HG03039 (cell line): ENCODE data around the gene MYOZ1.
"Not testable (repeated sequence)": the region's sequence is repeated elsewhere in the genome, so short reads cannot be mapped to it uniquely, and the experiment has no call there.

Experiments
- ATAC-seq: cut with Tn5 transposase; IDR thresholded peaks from one replicate; pipeline ENCODE4 v1.9.1; 2021; ENCODE audit warnings: mild to moderate bottlenecking, moderate library complexity; ENCODE audit not compliant: unreplicated experiment

The MYOZ1 gene

DNA sequence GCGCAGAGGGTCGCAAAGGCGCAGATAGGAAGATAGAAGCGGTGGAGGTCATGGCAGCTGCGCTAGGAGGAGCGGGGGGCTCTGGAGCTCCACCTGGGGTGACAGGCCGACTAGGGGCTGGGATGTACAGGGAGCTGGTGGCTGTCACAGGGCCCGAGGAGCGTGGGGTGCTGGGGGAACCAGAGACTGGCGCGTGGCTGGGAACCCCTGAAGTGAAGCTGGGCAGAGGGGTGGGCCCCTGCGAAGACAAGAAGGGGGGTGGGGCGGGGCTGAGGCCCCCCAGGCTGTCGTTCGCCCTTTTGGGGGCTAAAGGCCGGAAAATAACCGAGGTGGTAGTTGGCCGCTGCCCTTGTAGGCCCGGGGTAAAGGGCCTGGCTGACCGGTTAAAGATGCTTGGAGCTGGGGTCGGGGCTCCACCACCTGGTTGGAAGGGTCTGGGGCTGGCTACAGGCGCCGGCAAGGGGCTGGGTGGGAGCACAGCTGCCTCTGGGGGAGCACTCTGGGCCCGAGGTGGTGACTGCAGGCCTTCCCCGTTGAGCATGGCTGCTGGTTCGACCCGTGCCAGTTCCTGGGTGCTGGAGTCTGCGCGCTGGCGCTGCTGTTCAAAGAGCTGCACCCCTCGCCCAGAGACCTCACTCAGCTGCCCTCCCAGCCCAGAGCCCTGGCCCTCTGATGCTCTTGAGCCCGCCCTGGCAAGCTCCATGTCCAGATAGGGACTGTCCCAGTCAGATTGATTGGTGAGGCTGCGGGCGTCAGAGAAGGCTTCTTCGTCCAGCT is 6.8 kb upstream of the MYOZ1 start:
- ATAC-seq: no peak

DNA sequence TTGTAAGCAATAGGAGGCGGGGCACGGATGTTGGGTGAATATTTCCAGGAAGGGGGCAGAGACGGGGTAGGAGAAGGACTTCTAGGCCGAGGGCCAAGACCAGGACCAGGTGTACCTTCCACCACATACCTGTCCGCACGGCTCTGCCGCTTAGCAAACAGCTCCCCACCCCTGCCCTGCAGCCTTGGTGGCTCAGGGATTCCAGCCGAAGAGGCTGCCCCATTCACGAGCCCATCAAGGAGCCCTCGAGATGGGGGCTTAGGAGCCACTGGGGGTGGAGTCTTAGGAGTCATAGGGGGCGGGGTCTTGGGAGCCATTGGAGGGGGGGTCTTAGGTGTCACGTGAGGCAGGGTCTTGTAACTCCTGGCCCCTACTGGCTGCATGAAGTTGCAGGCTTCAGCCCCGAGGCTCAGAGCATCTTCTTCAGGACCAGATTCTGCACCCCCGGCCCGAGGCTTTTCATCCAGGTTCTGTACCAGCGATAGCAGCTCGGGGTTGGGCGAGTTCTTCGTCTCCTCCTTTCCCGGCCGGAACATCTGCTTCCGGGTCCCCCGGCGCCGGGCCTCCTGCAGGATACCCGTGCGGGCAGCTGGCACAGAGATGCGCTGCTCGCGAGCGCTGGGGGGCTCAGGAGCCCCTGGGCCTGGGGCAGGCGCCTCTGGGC is 6.1 kb upstream of the MYOZ1 start:
- no peak for ATAC-seq

DNA sequence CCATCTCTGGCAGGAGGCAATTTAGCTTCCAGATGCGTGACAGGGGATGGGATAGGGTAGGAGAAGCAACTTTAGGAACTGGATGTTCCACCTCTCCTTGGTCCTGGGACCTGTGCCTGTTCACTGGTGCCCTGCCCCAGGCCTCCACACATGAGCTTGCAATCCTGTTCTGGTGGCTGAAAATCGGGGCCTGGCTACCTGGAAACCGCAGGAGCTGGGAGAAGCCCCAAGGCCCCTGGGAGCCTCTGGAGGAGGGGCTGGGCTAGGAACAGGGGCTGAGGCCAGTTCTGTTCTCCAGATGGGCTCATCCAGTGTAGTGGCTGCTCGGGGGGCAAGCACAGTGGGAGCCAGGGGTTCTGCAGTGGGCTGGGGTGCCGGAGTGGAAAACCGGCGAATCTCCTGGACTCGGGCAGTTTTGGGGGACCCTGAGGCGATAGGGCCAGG is 5.3 kb upstream of the MYOZ1 start:
- ATAC-seq: no peak

DNA sequence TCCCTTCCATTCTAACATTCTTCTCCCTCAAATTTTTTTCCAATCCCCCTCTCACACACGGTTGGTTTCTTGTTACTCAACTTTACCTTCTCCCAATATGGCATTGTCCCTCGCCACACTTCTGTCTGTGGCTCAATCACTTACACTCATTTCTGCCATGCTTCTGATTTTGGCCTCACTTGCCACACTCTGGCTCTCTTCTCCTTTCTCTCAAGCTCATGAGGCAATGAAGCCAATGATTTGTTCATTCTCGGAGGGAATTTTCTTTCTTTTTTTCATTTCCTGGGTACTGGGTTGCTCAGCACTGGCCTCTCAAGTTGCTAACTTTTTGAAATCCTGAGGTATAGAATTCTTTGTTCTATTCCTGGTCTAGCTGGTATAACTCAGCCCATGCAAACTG is 4.0 kb upstream of the MYOZ1 start:
- no peak for ATAC-seq

DNA sequence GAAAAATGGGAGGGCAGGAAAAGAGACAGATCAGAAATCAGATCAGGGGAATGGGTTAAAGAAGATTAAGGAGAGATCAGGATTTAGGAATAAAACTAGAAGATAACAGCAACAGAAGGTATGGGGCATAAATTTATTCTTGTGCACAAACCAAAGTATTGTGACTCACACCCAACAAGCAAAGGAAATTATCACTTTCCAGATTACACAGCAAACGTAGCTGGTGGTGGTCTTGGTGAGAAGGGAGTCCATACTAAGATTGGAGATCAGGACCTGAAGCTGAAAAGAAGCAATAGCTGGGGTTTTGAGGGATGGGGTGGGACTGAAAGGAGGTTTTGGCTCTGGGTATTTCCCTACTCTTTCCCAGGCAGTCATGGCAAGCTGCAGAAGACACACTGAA is 3.5 kb upstream of the MYOZ1 start:
- ATAC-seq: no peak

DNA sequence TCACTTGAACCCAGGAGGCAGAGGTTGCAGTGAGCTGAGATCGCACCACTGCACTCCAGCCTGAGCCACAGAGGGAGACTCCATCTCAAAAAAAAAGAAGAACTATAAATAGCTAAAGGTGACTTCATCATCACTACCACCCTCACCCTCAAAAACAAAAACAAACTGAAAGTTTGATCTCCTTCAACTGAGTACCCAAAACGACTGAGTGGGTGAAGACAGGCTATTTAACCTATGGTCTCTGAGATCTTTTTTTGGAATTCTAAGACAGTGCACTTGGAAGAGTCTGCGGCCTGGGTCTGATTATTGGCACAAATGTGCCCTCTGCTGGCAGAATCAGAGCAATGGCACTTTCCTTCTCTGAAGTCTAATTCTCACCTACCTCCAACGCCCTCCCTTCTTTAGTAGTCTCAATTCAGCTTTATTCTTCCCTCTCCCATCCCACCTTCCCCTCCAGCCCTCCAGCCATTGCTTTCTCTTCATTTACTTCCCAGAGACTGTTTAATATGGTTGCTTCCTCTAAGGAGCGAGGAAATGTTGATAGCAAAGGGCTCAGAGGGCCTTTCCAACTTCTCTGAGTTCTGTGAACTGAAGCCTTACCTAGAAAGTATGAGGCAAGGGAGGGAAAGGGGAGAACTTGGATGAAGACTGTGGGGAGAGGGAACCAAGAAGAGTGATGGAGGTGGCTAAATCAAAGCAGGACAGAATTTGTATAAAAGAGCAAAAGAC is 2.9 kb upstream of the MYOZ1 start:
- no peak for ATAC-seq

DNA sequence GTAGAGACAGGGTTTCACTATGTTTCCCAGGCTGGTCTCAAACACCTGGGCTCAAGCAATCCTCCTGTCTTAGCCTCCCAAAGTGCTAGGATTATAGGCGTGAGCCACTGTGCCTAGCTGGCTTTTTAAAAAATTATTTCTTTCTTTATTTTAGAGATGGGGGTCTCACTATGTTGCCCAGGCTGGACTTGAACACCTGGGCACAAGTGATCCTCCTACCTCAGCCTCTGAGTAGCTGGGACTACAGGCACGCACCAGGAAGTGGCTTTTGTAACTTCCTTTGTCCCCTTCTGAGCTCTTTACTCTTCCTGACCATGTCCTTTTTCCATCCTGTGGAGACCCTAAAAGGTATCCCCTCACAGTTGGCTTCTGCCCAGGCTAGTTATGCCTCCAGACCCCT is 2.1 kb upstream of the MYOZ1 start:
- ATAC-seq: no peak

DNA sequence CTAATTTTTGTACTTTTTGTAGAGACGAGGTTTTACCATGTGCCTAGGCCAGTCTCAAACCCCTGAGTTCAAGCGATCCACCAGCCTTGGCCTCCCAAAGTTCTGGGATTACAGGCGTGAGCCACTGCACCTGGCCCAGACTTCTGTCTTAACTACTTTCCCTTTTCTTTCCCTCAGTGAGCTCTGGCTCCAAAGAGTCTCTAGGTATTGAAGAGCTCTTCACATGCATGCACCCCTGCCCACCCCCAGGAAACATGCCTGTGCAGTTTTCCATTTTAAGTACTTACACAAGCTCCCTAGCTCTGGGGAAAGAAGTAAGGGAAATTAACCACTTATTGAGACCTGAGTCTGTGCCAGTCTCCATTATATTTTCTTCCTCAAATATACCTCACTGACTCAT is 2.0 kb downstream of the MYOZ1 start:
- ATAC-seq: no peak

DNA sequence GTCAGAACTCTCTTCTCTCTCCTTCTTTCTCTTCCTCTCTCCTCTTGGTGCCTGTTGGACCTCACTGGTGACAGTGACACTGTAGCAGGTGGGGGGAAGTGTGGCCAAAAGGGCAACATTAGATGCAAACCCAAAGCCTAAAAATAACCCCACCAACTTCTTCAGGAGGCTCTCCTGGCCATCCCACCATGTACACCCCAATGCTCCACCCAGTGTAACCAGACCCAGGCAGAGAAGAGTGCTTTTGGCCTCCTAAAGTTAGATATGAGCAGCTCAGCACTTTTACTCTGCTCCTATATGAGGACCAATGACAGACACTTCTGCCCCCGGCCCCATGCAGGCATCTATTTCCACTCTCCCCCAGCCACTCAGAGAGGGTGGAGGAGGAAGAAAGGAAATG is 5.5 kb downstream of the MYOZ1 start:
- ATAC-seq: no peak

DNA sequence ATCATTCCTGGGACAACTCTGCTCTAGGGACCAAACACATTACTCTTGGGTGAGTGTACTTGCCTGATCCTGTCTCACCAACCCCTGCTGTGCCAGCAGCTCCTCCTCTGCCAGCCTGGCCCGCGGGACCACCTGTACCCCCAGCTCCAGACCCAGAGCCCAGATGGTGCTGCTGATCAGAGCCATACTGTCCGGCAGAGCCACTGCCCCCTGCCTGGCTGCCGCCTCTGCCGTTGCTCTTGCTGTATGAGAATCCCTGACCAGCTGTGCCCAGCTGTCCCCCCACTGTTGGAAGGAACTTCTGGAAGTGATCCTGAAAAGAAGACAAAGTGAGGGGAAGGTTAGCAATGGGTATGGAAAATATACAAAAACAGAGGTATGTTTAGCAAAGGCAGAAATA is 6.9 kb downstream of the MYOZ1 start:
- no peak for ATAC-seq

DNA sequence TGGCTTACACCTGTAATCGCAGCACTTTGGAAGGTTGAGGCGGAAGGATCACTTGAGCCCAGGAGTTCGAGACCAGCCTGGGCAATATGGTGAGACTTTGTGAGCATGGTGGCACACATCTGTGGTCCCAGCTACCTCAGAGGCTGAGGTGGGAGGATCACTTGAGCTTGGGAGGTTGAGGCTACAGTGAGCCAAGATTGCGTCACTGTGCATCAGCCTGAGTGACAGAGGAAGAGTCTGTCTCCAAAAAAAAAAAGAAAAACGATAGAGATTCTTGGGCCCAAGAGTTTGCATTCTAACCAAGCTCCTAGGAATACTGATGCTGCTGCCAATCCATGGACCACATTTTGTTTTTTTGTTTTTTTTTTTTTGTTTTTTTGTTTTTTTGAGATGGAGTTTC is 12.1 kb downstream of the MYOZ1 start:
- no peak for ATAC-seq

DNA sequence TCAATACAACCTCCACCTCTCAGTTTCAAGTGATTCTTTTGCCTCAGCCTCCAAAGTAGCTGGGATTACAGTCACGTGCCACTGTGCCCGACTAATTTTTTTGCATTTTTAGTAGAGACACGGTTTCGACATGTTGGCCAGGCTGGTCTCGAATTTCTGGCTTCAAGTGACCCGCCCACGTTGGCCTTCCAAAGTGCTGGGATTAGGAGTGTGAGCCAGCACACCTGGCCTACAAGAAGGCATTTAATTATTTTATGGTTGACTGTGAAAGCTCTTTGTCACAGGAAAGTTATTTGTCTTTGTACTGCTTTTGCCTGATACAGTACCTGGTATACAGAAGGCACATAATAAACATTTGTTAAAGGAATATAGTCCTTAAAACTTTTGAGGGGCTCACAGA is 12.9 kb downstream of the MYOZ1 start:
- ATAC-seq: no peak

DNA sequence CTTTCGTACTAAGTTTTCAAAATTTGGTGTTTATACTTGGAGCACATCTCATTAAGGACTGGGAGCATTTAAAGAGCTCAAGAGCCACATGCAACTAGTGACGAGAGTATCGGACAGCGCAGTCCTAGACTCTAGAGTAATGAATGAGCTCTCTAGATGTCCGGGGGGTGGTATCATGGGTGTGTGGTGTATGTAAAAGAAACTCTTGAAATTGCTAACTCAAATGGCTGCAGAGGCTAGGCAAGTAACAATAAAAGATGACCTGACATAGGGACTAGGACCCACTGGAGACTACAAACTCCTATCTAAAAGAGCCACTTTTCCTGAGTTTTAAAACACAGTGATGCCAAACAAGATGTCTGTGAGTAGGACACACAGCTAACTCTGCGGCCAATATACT is 14.0 kb downstream of the MYOZ1 start:
- ATAC-seq: no peak

DNA sequence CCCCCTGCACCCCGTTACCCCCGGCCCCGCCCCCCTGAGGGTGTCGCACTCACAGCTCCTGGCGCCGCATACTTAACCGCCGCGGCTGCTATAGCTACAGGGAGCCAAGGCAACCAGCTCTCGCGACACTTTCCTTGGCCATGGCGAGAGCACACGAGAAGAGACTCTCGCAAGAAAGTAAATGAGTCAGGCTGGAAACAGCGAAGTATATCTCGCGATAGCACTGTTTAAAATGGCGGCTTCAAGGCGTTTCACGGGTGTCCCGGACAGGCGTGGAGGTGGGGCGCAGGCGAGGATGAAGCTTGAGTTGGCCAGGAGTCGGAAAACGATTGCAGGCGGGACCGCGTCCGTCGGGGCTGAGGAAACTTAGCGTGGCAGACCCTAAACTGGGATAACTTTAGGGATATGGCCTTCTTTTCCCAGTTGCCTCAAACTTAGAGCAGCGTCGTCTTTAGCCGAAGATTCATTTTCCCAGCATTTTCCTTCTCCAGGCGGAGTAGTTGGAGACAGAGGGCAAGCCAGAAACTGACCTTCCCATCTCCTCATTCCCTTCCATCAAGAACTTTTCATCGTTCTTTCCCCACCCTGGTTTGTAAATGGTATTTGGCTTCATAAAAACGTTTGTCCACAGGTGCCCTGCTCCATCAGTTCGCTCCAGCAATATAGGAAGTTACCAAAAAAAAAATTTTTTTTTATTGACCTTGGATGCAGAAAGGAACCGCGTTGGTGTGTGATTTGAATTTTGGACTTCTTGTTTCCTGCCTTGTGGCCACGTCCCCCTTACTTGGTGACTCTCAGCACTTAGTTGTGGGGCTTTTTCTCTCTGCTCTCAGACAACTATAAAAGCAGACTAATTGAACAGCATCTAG is 15.2 kb downstream of the MYOZ1 start:
- ATAC-seq: peak; percentile 94

DNA sequence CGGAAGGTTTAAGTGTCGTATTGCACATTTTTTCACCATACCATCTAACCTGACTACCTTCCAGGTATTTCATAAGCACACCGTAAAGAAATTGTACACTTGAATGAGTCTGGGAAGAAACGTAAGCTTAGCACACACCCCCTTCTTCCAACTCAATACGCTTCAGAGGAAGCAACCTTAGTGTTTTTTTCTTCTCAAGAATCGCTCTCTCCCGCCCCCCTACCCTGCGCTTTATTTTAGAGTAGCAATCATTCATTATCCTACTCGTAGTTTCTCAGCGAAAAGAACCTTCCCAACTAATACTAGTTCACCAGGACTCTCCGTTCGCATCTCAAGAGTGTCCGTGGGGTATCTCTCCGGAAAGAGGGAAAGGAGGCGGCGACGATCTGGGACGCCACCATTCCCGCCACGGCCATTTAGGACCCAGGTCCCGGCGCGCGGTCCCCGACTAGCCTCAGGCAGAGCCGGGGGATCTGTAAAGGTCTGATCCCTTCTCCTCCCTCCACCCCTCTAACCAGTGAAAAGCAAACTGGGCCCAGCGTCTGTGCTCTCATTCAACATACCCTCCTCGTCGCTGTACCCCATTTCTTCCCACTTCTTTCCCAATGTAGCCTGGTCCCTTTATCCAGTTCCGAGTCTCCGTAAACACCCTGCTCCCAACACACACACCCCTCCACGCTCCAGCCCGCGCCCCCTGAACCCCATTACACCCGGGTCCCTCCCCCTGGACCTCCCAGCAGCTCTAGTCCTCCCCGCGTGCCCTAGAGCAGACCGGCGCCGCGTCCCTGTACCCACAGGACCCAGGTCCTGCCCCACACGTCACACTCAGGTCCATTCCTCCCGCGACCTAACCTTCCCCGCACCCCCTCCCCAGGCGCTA is 16.0 kb downstream of the MYOZ1 start:
- ATAC-seq: peak; percentile 11

DNA sequence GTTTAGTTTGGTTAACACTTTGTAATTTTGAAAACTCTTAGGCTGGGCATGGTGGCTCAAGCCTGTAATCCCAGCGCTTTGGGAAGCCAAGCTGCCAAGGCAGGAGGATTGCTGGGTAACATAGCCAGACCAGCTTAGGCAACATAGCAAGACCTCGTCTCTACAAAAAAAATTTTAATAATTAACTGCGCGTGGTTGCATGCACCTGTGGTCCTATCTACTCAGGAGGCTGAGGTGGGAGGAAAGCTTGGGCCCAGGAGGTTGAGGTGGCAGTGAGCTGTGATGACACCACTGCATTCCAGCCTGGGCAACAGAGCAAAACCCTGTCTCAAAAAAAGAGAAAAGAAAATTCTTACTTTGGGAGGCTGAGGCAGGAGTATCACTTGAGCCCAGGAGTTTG is 18.2 kb downstream of the MYOZ1 start:
- no peak for ATAC-seq

DNA sequence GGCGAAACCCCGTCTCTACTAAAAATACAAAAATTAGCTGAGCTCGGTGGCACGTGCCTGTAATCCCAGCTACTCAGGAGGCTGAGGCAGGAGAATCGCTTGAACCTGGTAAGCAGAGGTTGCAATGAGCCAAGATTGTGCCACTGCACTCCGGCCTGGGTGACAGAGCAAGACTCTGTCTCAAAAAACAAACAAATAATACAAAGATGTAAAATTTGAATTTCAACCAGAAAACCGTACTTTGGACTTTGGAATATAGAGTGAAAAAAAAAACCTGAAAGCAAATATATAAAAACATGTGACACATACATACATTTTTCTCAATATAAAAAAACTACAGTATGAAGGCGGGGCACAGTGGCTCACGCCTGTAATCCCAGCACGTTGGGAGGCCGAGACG is 20.3 kb downstream of the MYOZ1 start:
- not testable (repeated sequence) for ATAC-seq

DNA sequence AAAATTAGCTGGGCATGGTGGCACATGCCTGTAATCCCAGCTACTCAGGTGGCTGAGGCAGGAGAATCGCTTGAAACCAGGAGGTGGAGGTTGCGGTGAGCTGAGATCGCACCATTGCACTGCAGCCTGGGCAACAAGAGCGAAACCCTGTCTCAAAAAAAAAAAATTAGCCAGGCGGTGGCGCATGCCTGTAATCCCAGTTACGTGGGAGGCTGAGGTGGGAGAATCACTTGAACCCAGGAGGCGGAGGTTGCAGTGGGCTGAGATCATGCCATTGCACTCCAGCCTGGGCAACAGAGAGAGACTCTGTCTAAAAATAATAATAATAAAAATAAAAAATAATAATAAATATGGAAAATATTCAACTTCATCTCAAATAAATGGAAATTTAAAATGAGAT is 24.1 kb downstream of the MYOZ1 start:
- ATAC-seq: not testable (repeated sequence)

DNA sequence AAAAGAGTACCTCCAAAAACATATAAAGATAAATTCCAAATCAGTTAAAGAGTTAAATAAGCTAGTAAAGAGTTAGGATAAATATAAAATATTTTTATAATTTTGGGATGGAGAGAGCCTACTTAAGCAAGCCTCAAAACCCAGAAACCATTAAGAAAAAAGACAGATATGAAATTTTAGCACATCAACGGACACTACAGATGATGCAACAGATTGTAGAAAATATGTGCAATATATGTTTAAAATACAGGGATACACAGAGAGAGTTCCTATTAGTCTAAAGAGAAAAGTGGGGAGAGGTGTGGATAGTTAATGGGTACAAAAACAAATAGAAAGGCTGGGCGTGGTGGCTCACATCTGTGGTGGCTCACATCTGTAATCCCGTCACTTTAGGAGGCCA is 26.6 kb downstream of the MYOZ1 start:
- no peak for ATAC-seq

DNA sequence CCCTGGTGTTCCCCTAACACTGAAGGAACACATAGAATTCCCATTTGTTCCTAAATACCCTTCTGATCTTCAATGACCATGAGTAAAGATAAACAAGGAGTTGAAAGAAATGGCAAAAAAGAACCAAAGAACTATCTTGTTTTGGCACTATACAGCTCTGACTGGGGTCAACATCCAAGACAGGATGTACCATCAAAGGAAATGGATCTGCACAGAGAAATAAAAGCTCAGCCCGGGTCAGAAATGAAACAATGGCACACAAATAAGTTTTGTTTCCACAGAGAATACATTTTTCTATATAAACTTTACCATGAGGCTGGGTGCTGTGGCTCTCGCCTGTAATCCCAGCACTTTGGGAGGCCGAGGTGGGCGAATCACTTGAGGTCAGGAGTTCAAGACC is 32.2 kb downstream of the MYOZ1 start:
- no peak for ATAC-seq
